IMR-90 (cell line): Measurements from ENCODE around the gene RPS19BP1. TPM values are rescaled to one million over a fixed set of nuclear protein-coding genes. Genes with fewer than 3 reads are reported as not detected.
A peak's percentile ranks its signal among the peaks of the same experiment; 100 is the strongest.
"Not testable (repeated sequence)": the region's sequence is repeated elsewhere in the genome, so short reads cannot be mapped to it uniquely, and the experiment has no call there.

ENCODE experiments used
- ATAC-seq: fragments of 200-7000 bp; cut with Tn5 transposase; 2 replicates; pipeline ENCODE4 v1.9.1; 2020; ENCODE audit warnings: low read depth, mild to moderate bottlenecking, moderate library complexity
- BruUV-seq: library from RNA; stranded (reverse); fragments of 400-500 nt; replicated peaks from 2 replicates; lab custom pipeline; 2021; lab: Mats Ljungman, UMichigan
- CTCF ChIA-PET: fragments of 300-600 bp; formaldehyde crosslinking; extraction: SDS; loops from one replicate; lab custom pipeline; 2021; ENCODE audit warnings: antibody characterized with exemption; lab: Yijun Ruan, JAX
- POLR2A ChIA-PET: fragments of 300-600 bp; sonication (Branson Sonifier 250); formaldehyde crosslinking; loops from one replicate; lab custom pipeline; 2022; ENCODE audit warnings: antibody characterized with exemption; ENCODE audit not compliant: unreplicated experiment; lab: Charles Lee
- DNase-seq: peaks from one replicate; pipeline ENCODE4 v3.0.0; 2013
- H2AFZ ChIP-seq: replicated peaks from 2 replicates; pipeline ENCODE3; 2013; ENCODE audit warnings: low read length, mild to moderate bottlenecking; ENCODE audit not compliant: poor library complexity
- H2AK5ac ChIP-seq: 2 replicates; pipeline ENCODE4 v1.6.1; 2013; ENCODE audit warnings: low read depth, low read length, inconsistent platforms
- H2AK9ac ChIP-seq: replicated peaks from 2 replicates; pipeline ENCODE3; 2013; ENCODE audit warnings: mild to moderate bottlenecking, low read depth, low read length, moderate library complexity; ENCODE audit not compliant: poor library complexity
- H2BK120ac ChIP-seq: 2 replicates; pipeline ENCODE4 v1.6.1; 2013; ENCODE audit warnings: low read depth, low read length, inconsistent platforms
- H2BK15ac ChIP-seq: 3 replicates; pipeline ENCODE4 v1.6.1; 2013; ENCODE audit warnings: low read depth, low read length, inconsistent platforms
- H2BK20ac ChIP-seq: 2 replicates; pipeline ENCODE4 v1.6.1; 2013; ENCODE audit warnings: low read depth, mild to moderate bottlenecking, inconsistent platforms, low read length, moderate library complexity
- H2BK5ac ChIP-seq: 2 replicates; pipeline ENCODE4 v1.6.1; 2013; ENCODE audit warnings: mild to moderate bottlenecking, low read depth, low read length, inconsistent platforms; ENCODE audit not compliant: poor library complexity, severe bottlenecking
- H3K14ac ChIP-seq: replicated peaks from 2 replicates; pipeline ENCODE4 v1.6.1; 2013; ENCODE audit warnings: low read depth, low read length, inconsistent platforms
- H3K18ac ChIP-seq: 2 replicates; pipeline ENCODE4 v1.6.1; 2013; ENCODE audit warnings: low read depth, low read length, control low read depth
- H3K23ac ChIP-seq: 2 replicates; pipeline ENCODE4 v1.6.1; 2013; ENCODE audit warnings: low read depth, low read length, inconsistent platforms
- H3K27ac ChIP-seq: 2 replicates; pipeline ENCODE4 v1.5.1; 2013; ENCODE audit warnings: mild to moderate bottlenecking, control low read depth, low read length; ENCODE audit not compliant: insufficient read depth
- H3K27me3 ChIP-seq: 2 replicates; pipeline ENCODE4 v1.6.1; 2013; ENCODE audit warnings: low read length; ENCODE audit not compliant: control insufficient read depth, insufficient read depth
- H3K36me3 ChIP-seq: 2 replicates; pipeline ENCODE4 v1.6.1; 2013; ENCODE audit warnings: low read length, mixed read lengths; ENCODE audit not compliant: control insufficient read depth, insufficient read depth
- H3K4ac ChIP-seq: 2 replicates; pipeline ENCODE4 v1.6.1; 2013; ENCODE audit warnings: low read depth, low read length, inconsistent platforms
- H3K4me1 ChIP-seq: 2 replicates; pipeline ENCODE4 v1.6.1; 2013; ENCODE audit warnings: low read length, mixed read lengths; ENCODE audit not compliant: control insufficient read depth, insufficient read depth
- H3K4me2 ChIP-seq: 2 replicates; pipeline ENCODE4 v1.6.1; 2013; ENCODE audit warnings: low read depth, mild to moderate bottlenecking, control low read depth, low read length, moderate library complexity
- H3K4me3 ChIP-seq: 2 replicates; pipeline ENCODE4 v1.5.1; 2013; ENCODE audit warnings: low read depth, mild to moderate bottlenecking, control low read depth, low read length, moderate library complexity; ENCODE audit not compliant: insufficient read depth
- H3K56ac ChIP-seq: 2 replicates; pipeline ENCODE4 v1.6.1; 2013; ENCODE audit warnings: low read length, inconsistent platforms; ENCODE audit not compliant: insufficient read depth; ENCODE audit errors: extremely low read depth
- H3K79me1 ChIP-seq, 2 experiments: 2 replicates each; pipeline ENCODE4 v1.6.1; 2013; ENCODE audit warnings: low read length in 2 of 2, inconsistent platforms in 1 of 2, low read depth in 1 of 2
- H3K9ac ChIP-seq: 2 replicates; pipeline ENCODE4 v1.6.1; 2013; ENCODE audit warnings: low read depth, low read length, control low read depth
- H3K9me1 ChIP-seq: 2 replicates; pipeline ENCODE4 v1.6.1; 2013; ENCODE audit warnings: low read length, inconsistent platforms; ENCODE audit not compliant: insufficient read depth
- H3K9me3 ChIP-seq: 2 replicates; pipeline ENCODE4 v1.6.1; 2013; ENCODE audit warnings: low read length; ENCODE audit not compliant: control insufficient read depth, insufficient read depth
- H4K20me1 ChIP-seq: 2 replicates; pipeline ENCODE4 v1.6.1; 2013; ENCODE audit warnings: low read length, inconsistent platforms; ENCODE audit not compliant: insufficient read depth
- H4K5ac ChIP-seq: 2 replicates; pipeline ENCODE4 v1.6.1; 2013; ENCODE audit warnings: mild to moderate bottlenecking, low read depth, low read length, control low read depth
- H4K8ac ChIP-seq, 2 experiments: 2 replicates each; pipeline ENCODE4 v1.6.1; 2013; ENCODE audit warnings: low read depth in 2 of 2, low read length in 2 of 2, control low read depth in 1 of 2, inconsistent platforms in 1 of 2
- H4K91ac ChIP-seq: 2 replicates; pipeline ENCODE4 v1.6.1; 2013; ENCODE audit warnings: low read depth, low read length, inconsistent platforms; ENCODE audit not compliant: insufficient read depth
- CHD1 ChIP-seq: IDR thresholded peaks from 2 replicates; pipeline ENCODE4 v1.6.1; 2012; ENCODE audit warnings: low read depth, low read length, improper control_type of control experiment
- WGBS, 2 experiments: methylation state at CpG; one replicate each; pipeline versions ENCODE4 v1.1.5 to v1.1.7; 2013; ENCODE audit warnings: missing lambda C conversion rate in 2 of 2; ENCODE audit not compliant: insufficient read length in 1 of 2; ENCODE audit errors: extremely low coverage in 2 of 2; 5-methylcytosine and 5-hydroxymethylcytosine counted together
- dilution Hi-C: fragments of 300-500 bp; cut with HindIII; formaldehyde crosslinking; loops from one replicate; pipeline ENCODE4 v1.14.3; 2018; ENCODE audit warnings: low sequenced_read_pairs; ENCODE audit not compliant: unreplicated experiment
- in situ Hi-C: fragments of 300-500 bp; cut with MboI; formaldehyde crosslinking; loops from 3 replicates; pipeline ENCODE4 v1.14.3; 2019; ENCODE audit warnings: low sequenced_read_pairs, inconsistent platforms, mixed read lengths
- intact Hi-C: fragments of 100-400 bp; cut with micrococcal nuclease; formaldehyde crosslinking; loops from 2 replicates; pipeline ENCODE4 v1.10.0; 2022
- polyA plus RNA-seq, 3 experiments: library from polyadenylated mRNA; depleted of rRNA; stranded (reverse); fragments of >200 nt; gene quantifications; 2 replicates each; pipeline ENCODE4 v1.2.3, GENCODE V29; 2012; ENCODE audit warnings: low replicate concordance in 1 of 3
- total RNA-seq: library from RNA; depleted of rRNA; stranded (reverse); fragments of >200 nt; gene quantifications from 2 replicates; pipeline ENCODE4 v1.2.3, GENCODE V29; 2012

Gene RPS19BP1
- total and polyA plus RNA-seq, 2 of the 4 experiments (the other 2 are of a cell fraction): 33.0 to 95.4 TPM

GRCh38 chr22:39521106-39521885 lies 11.3 kb downstream of the RPS19BP1 start:
- H4K5ac ChIP-seq: peak overlapping the region; percentile 9; the same call in 1 of the 2 replicates
- TF ChIP-seq CHD1: peak; percentile 70; the same call in 1 of the 2 replicates
- H2BK120ac ChIP-seq, H3K9me3 ChIP-seq, BruUV-seq, dilution Hi-C loops, H3K9me1 ChIP-seq, POLR2A ChIA-PET, H2BK20ac ChIP-seq, CTCF ChIA-PET, H3K27me3 ChIP-seq, ATAC-seq, H3K4me1 ChIP-seq, H2BK15ac ChIP-seq: not testable (repeated sequence)
- peak overlapping the region; percentile 26 for H2AFZ ChIP-seq
- intact Hi-C loops (loop anchor here (2.0 to 10.0 kb wide), 3 partner anchors 116 to 349 kb away; partner anchors contain the start of gene RPL3), in situ Hi-C loops (loop anchor here (10.0 kb wide), 1 partner anchor 206 kb away; the partner anchor contains the start of gene RPL3)
- H3K4me3 ChIP-seq: peak overlapping the region; percentile 89
- peak overlapping the region; percentile 100 for H2AK9ac ChIP-seq
- H4K20me1 ChIP-seq: peaks cover 59% of the 10 kb centered on the region
- DNase-seq: peak; percentile 73
- 0 out of 2 replicates have a peak overlapping the region, but pooled peaks have one; percentile 22 for H3K18ac ChIP-seq
- peak overlapping the region; percentile 99 for H3K9ac ChIP-seq
- peak overlapping the region; percentile 94 for H3K4me2 ChIP-seq
- peaks cover 34% of the 10 kb centered on the region for H3K36me3 ChIP-seq
- H2BK5ac ChIP-seq: peak overlapping the region; percentile 72
- H3K4ac ChIP-seq: peak overlapping the region; percentile 93
- peak overlapping the region; percentile 97 for H3K27ac ChIP-seq
- peak overlapping the region; percentile 78; the same call in 1 of the 2 replicates for H2AK5ac ChIP-seq
- H3K23ac ChIP-seq: peak overlapping the region; percentile 95
- H3K56ac ChIP-seq: peak overlapping the region; percentile 95
- H3K14ac ChIP-seq: peak overlapping the region; percentile 99
- H4K8ac ChIP-seq: peak overlapping the region; percentile 59 to 91; a peak in 3 of 4 replicates
- WGBS, 2 experiments: 11% methylated on average over 7 of the region's 28 CpGs; no CpG with 5 or more reads in 1 of the 2 experiments
- peak overlapping the region; percentile 86 for H4K91ac ChIP-seq
- H3K79me1 ChIP-seq: peaks cover 17 to 64% of the 10 kb centered on the region in 2 experiments
